GM19025 (cell line): ENCODE data around the gene NCOA6.
"Not testable (repeated sequence)": the region's sequence is repeated elsewhere in the genome, so short reads cannot be mapped to it uniquely, and the experiment has no call there.

Source experiments
- ATAC-seq: cut with Tn5 transposase; IDR thresholded peaks from one replicate; pipeline ENCODE4 v1.9.1; 2021; ENCODE audit warnings: mild to moderate bottlenecking, low read depth, moderate library complexity; ENCODE audit not compliant: unreplicated experiment

NCOA6 gene

GRCh38 chr20:34780291-34780690 lies 45.2 kb downstream of the NCOA6 start:
- ATAC-seq, result not testable (repeated sequence)

GRCh38 chr20:34776177-34776576 lies 49.3 kb downstream of the NCOA6 start:
- ATAC-seq, result no peak

DNA sequence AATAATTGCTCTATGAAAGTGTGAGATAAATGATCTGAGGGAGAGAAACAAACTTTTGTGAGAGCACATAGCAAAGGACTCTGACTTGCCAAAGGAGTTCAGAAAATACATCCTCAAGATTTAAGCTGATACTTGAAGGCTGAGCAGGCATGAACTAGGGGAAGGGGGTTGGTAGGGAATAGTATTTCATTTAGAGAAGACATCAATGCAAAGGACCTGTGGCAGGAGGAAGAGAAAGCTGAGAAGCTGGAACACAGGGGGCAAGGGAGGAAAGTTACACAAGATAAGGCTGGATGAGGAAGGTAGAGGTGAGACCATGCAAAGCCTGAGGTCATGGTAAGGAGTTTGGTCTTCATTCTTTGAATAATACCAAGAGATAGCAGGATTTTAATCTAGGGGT lies 50.6 kb downstream of the NCOA6 start:
- ATAC-seq, result no peak

DNA sequence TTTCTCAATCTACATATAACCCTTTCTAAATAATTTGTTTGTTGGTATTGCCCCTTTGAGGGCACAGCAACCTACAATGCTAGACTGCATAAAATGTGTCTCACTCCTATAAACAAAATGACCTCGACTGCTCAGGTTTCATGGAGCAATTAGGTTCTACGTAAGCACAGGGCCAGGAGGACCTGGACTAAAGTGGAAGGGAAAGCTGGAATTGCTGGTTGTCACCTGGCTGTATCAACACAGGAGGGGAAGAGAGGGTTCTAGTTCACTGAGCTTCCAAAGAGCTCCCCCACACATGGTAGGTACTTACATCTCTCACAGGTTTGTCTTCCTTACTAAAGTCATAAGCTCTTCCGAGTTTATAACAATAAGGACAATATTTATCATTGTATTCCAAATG lies 51.0 kb downstream of the NCOA6 start:
- ATAC-seq, result no peak

GRCh38 chr20:34773726-34774125 lies 51.7 kb downstream of the NCOA6 start:
- ATAC-seq, result no peak

GRCh38 chr20:34772437-34772836 lies 53.0 kb downstream of the NCOA6 start:
- no peak for ATAC-seq

DNA sequence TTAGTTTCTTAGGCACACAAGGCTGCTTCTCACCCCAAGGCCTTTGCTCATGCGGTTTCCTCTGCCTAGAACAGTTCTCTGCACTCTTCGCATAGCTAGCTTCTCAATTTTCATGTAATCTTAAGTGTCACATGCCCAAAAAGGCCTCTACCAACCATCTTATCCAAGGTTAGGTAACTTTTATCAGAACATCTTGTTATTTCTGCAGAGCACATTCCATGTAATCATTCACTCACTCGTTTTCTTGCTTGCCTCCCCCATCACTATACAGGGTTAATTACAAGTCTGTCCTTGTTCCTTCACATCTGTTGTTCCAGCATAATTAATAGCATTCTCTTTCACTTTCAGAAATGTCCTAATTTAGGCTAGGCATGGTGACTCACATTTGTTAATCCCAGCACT lies 53.8 kb downstream of the NCOA6 start:
- no peak for ATAC-seq

DNA sequence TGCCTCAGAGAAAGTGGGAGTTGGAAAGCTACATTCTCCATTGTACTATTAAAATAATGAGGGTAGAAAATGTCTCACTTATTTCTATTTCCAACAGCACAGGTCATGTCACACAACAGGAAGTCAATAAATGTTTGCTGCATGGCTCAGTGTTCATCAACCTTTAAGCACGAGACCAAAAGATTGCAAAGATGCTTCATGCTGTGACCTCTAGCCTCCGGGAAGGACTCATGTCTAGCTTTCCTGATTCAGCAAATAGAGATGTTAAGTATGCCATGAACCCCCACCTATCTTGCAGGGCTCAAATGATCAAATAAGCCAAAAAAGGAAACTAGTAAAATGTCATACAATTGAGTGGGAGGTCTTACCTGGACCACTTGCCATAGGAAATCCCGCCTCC lies 57.4 kb downstream of the NCOA6 start:
- no peak for ATAC-seq

DNA sequence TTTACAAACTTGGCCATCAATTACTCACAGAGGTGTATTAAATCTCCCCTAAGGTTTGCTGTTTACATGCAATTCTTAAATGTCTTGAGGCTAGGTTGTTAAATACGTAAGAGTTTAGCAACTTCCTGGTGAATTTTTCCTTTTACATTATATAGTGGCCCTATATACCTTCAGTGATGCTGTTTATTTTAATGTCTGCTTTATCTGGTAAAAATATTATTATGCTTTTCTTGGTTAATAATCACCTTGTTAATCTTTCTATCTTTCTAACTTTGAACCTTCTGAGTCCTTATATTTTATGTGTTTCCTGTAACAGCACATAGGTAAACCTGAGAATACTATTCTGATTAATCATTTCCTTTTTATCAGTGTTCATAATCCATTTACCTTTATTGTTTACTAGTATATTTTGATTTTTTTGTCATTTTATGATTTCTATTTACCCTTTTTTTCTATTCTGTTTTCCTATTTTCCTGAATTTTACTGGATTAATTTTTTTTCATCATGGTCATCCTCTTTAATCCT lies 63.4 kb downstream of the NCOA6 start:
- no peak for ATAC-seq

DNA sequence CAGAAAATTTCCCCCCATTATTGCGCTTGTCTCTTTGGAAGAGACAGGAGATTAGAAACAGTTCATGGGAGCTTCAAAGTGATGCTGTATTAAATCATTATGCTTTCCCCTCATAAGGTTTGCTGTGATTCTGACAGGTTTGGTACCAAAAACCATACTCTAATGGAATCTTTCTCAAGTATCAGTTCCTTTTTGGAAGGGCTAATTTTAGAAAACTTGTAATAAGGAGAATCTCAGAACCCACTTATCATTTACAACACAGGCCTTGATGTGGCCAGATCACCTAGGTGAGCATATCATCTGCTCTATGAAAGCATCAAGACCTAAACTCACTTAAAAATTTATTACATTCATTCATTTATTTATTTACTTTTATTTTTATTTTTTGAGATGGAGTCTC lies 70.1 kb downstream of the NCOA6 start:
- ATAC-seq, result no peak

DNA sequence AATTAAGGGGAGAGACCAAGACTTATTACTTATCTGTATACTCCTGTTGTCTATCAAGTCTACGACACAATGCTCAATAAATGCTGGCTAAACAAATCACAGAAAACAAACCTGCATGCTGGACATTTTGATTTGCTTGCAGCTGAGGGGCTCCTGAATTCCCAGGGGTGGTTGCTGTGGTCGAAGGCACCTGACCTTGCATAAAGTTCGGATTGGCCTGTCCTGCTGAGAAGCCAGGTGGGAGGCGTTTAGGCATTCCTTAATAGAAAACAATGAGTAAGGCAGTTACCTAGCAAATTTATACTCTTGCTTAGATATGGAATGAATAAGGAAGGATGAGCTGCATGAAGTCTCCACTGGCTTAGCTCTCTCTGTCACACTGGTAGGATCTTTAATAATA lies 70.8 kb downstream of the NCOA6 start:
- ATAC-seq, result no peak

DNA sequence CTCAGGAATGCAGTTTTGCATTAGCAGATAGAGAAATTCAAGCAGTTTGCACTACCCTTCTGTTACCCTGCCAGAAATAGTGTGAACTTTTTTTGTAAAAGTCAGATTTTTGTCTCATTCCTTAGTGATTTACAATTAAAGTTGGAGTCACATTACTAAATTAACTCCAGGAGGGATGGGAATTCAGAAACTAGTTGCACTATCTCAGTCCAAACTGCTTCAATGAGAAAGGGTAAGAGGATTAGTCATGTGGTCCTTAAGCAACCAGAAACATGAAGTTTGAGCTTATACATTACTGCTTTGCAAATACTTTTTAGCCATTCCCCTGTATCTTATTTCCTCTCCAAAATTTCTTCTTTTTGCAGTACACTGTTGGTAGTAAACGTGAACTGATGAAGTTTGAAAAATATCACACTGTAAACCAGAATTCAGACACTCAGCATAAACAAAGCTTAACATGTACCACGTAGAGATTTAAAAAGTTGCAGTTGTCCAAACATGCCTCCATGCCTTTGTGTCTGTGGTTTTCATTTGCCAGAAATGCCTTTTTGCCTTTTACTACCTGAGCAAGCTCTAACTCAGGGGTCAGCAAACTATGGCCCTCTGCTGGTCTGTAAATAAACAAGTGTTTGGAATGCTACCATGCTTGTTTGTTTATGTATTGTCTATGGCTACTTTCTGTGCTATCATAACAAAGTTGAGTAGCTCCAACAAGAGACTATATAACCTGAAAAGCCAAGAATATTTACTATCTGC lies 71.6 kb downstream of the NCOA6 start:
- no peak for ATAC-seq

- ATAC-seq, result no peak
Observed at GRCh38 chr20:34751453-34751852, 74.0 kb downstream of the NCOA6 start.

- no peak for ATAC-seq
Observed at GRCh38 chr20:34750484-34750883, 75.0 kb downstream of the NCOA6 start.

DNA sequence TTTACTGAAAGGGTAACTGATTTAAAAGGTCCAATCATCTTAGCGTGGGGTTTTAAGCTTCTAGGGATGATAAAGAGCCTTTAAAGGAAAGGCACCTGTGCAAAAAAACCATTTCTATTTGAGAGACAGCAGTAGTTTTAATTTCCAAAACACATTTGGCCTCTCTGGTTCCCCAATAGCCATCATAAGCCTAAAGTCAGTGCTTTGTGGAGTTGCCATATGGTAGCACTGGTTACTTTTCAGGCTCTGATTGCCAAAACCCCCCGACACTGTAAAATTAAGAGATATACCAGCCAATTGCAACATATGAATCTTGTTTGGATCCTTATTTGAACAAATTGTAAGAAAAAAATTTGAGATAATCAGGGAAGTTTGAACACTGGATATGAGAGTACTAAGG lies 76.7 kb downstream of the NCOA6 start:
- ATAC-seq, result no peak

DNA sequence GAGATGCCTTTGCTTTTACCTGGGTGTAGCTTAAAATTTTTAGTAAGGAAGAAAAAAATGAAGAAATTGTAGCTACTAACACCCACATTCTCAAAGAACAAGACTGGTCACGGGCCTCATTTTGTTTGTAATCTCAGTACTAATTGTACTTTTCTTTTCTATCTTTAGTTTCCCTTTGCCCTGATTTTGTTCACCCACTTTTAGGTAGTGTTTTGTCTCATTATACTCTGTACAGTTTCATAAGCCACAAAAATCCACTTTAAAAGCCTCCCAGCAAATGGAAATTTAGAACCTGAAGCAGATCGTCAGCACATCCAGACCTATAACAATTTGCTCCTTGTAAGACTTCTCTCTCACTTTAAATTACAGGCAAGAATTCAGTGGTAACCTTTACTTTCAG lies 78.0 kb downstream of the NCOA6 start:
- no peak for ATAC-seq

- ATAC-seq, result no peak
Observed at GRCh38 chr20:34746674-34747073, 78.8 kb downstream of the NCOA6 start.

GRCh38 chr20:34744847-34745246 lies 80.6 kb downstream of the NCOA6 start:
- ATAC-seq, result no peak

GRCh38 chr20:34744340-34744739 lies 81.1 kb downstream of the NCOA6 start:
- ATAC-seq, result no peak

GRCh38 chr20:34743039-34743438 lies 82.4 kb downstream of the NCOA6 start:
- no peak for ATAC-seq

- ATAC-seq, result no peak
Observed at GRCh38 chr20:34736106-34736735, 89.2 kb downstream of the NCOA6 start.

DNA sequence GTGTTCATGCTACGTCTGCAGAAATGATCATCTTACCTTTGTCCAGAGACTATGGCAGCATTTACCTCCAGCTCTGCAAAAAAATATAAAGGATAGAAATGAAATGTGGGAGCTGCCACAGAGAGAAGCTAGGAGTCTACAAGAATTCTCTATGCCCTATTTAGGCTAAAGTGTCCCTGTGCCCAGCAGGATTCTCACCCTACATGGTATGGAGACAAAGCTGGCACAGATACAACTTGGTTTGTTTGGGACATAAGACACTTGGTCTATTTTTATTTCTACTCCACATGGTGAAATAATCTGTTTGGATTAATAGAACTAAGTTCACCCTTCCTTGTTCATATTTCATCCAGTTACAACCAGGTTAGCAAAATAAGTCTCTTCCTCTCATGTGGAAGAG lies 92.9 kb downstream of the NCOA6 start:
- no peak for ATAC-seq
